Ureter (tissue), 1 donor: ENCODE data around the gene NKTR. TPM values are rescaled to one million over a fixed set of nuclear protein-coding genes. Genes with fewer than 3 reads are reported as not detected.

Experiments used
- DNase-seq: peaks from one replicate; pipeline ENCODE4 v3.0.0-alpha.2; 2020; ENCODE audit warnings: low spot score
- total RNA-seq: library from RNA; stranded (reverse); gene quantifications from one replicate; pipeline ENCODE4 v1.2.4, GENCODE V29; 2023
- donor health status: DM: yes; HTN: yes; CAD: no.

Gene NKTR
- total RNA-seq, 1 donor from 2014 or later, result 137 TPM

DNA sequence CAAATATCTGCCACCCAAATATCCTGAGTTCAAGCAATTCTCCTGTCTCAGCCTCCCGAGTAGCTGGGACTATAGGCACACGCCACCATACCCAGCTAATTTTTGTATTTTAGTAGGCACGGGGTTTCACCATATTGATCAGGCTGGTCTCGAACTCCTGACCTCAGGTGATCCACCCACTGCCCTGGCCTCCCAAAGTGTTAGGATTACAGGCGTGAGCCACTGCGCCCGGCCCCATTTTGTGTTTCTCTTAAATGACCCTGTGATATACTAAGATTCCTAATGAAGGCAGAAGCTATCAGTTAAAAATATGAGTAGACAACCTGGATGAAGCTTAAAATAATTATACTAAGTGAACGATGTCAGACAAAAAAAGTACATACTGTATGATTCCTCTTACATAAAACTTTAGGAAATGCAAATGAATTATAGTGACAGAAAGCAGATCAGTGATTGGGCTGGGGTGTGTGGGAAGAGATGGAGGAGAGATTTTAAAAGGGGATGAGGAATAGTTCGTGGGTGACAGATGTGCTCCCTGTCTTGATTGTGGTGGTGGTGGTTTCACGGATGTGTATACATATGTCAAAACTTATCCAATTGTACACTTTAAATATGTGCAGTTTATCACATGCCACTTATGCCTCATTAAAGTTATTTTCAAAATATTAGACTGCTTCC is 81.0 kb downstream of the NKTR start:
- DNase-seq, result no peak

DNA sequence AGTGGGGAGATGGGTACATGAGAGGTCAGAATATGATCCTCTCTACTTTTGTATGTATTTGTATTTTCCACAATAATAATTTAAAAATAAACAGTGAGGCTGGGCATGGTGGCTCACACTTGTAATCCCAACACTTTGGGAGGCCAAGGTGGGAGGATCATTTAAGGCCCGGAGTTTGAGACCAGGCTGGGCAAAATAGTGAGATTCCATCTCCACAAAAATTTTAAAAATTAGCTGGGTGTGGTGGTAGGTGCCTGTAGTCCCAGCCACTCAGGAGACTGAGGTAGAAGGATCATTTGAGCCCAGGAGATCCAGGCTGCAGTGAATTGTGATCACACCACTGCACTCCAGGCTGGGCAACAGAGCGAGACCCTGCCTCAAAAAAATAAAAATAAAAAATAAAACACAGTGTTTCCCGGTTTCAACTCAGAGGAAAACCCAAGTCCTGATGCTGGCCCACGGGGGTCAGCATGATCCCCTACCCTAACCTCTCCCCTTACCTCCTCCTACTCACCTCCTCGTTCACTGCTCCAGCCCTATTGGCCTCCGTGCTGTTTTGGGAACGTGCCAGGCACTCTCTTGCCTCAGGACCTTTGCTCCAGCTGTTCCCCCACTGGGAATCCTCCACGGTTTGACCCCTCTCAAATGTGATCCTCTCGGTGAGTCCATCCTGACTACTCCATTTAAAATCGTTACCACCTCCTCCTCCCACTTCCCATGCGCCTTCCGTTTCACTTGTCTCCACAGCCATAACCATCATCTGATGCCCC is 82.0 kb downstream of the NKTR start:
- no peak for DNase-seq

DNA sequence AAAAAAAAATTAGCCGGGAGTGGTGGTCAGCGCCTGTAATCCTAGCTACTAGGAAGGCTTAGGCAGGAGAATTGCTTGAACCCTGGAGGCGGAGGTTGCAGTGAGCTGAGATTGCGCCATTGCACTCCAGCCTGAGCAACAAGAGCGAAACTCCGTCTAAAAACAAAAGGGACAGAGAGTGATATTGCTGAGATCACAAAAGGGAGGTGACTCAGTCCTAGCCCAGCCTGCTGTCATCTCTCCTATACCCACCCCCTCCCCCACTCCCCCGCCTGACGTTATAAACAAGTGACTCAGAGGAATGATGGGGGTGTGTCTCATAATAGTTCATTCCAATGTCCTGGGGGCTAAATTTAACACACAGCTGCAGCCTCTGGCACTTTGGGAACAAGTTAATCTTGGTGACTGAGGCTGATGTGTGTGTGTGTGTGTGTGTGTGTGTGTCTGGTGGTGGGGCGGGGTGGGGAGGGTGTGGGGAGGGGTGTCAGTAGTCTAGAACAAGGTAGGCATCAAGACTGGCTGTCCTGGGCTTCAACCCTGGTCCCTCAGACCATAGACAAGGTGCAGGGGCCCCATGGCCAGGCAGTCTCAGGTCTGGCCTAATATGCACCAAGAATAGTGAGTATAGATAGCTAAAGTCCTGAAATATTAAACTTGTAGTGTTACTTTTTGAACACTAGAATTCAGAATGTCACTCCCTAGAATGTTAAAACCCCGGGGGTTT is 83.6 kb downstream of the NKTR start:
- peak; percentile 76 for DNase-seq

DNA sequence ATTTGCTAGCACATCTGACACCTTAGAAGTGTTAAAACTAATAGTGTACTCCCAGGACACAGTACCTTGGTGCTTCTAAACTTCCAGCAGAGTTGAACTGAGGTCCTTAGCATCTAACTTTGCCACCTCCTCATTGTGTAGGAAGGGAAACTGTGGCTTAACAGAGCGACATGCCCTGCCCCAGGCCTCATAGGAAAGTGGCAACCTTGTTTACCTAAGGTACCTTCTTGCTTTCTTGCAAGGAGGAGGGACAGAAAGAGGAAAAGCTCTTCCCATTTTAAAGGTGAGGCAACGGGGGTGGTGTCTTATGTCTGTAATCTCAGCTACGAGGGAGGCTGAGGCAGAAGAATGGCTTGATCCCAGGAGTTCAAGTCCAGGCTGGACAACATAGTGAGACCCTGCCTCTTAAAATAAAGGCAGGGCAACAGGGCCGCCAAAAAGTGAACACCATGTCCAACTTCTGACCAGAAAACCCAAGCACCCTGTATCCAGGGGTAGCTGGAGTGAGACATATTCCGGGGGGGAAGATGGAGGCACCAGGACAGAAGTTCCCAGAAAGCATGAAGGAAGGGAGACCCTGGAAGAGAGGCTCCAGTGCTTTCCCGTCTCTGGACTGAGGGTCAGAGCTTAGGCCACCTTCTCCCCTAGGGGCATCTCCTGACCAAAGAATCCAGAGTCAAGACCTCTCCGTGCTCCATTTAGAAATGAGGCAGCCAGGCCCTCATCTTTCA is 84.3 kb downstream of the NKTR start:
- no peak for DNase-seq

DNA sequence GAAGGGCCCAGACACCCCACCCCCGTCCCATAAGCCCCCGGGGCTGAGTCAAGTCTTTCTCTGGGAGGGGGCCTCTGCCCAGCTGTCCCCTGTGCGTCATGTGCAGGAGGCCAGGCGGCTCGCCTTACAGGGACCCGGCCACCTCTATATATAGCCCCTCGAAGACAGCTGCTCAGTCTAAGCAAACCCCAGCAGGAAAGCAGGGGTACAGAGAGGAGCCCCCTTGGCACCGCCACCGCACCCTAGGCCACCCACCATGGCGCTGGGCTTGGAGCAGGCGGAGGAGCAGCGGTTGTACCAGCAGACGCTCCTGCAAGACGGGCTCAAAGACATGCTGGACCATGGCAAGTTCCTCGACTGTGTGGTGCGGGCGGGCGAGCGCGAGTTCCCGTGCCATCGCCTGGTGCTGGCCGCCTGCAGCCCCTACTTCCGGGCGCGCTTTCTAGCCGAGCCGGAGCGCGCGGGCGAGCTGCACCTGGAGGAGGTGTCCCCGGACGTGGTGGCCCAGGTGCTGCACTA is 84.9 kb downstream of the NKTR start, which contains the start of gene KLHL40:
KLHL40 (plus strand) TSS at position 175 of the 519 bp plus-strand sequence; CDS start at position 257, 82 bp downstream.
- no peak for DNase-seq

DNA sequence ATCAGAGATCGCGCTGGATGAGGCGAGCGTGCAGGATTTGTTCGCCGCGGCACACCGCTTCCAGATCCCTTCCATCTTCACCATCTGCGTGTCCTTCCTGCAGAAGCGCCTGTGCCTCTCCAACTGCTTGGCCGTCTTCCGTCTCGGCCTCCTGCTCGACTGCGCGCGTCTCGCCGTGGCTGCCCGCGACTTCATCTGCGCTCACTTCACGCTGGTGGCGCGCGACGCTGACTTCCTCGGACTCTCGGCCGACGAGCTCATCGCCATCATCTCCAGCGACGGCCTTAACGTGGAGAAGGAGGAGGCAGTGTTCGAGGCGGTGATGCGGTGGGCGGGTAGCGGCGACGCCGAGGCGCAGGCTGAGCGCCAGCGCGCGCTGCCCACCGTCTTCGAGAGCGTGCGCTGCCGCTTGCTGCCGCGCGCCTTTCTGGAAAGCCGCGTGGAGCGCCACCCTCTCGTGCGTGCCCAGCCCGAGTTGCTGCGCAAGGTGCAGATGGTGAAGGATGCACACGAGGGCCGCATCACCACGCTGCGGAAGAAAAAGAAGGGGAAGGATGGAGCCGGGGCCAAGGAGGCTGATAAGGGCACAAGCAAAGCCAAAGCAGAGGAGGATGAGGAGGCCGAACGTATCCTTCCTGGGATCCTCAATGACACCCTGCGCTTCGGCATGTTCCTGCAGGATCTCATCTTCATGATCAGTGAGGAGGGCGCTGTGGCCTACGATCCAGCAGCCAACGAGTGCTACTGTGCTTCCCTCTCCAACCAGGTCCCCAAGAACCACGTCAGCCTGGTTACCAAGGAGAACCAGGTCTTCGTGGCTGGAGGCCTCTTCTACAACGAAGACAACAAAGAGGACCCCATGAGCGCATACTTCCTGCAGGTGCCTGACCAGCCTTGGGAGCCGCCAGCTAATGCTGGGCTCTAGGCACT is 85.7 kb downstream of the NKTR start:
- no peak for DNase-seq

DNA sequence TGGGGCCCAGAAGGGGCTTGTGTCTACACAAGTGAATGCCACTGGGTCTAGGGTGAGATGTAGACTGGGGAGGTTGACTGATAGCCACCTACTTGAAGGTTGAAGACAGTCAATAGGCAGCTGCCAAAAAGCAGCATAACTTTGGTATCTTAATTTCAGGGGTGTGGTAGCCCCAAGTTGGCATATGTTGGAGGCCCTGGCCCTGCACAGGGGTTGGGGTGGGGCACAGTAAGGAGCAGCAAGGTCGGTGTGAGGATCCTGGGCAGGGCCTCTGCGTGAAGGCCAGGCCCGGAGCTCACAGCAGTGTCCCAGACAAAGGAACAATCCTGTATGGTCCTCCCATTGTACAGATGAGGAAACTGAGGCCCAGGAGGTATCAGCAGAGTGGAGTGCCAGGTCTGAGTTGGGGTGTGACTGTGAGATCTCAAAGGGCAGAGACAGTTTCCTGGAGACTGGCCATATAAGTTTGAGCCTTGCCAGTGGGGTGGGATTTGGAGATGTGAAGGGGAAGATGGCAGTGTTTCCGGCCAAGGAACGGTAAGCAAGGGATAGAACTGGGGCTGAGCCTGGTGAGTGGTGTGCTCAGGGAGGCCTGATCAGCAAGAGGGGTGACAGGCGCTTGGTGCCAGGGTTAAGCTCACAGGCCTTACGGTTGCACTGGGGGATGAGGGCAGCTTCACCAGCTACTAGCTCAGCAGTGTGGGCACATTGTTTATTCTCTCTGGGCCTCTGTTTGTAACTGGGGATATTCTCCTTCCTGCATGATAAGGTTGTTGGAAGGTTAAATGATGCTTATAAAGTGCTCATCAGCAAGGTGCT is 86.6 kb downstream of the NKTR start:
- no peak for DNase-seq

DNA sequence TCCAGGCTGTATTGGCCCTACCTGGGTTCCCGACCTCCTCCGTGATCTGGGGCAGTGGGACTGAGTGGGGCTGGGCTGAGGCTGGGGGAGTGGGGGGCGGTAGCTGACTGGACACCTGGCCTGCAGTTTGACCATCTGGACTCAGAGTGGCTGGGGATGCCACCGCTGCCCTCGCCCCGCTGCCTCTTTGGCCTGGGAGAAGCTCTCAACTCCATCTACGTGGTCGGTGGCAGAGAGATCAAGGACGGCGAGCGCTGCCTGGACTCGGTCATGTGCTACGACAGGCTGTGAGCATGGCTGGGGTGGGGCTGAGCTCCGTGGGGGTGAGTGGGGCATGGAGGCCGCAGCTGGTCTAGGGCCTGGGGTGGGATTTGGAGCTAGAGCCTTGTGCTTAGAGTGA is 87.5 kb downstream of the NKTR start:
- no peak for DNase-seq

DNA sequence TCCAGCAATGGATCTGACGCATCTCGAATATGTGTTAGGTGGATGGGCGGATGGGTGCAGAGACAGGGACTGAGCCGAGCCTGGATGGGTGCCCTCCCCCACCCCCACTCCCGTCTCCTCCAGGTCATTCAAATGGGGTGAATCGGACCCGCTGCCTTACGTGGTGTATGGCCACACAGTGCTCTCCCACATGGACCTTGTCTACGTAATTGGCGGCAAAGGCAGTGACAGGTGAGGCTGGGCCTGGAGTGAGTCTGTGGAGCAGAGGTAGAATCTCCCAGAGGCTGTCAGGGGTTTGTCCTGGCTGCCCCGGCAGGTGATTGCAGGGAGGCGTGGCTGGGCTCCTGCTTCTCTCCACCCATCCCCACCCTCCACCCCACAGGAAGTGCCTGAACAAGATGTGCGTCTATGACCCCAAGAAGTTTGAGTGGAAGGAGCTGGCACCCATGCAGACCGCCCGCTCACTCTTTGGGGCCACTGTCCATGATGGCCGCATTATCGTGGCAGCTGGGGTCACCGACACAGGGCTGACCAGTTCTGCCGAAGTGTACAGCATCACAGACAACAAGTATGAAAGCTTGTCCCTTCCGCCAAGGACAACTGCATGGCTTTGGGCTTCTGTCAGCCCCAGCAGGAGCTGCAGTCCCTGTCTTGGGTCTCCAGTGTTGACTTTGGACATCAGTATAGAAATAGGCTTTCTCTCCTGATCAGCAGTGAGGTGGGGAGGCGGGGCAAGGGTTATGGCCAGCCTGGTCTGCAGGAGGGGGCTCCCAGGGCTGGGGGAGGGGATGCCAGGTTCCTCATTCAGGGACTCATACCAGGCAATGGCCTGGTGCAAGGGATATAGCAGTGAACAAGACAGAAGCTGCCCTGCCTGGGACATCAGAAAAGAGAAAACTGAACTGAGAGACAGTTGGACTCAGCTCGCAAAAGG is 88.3 kb downstream of the NKTR start:
- DNase-seq, result no peak

DNA sequence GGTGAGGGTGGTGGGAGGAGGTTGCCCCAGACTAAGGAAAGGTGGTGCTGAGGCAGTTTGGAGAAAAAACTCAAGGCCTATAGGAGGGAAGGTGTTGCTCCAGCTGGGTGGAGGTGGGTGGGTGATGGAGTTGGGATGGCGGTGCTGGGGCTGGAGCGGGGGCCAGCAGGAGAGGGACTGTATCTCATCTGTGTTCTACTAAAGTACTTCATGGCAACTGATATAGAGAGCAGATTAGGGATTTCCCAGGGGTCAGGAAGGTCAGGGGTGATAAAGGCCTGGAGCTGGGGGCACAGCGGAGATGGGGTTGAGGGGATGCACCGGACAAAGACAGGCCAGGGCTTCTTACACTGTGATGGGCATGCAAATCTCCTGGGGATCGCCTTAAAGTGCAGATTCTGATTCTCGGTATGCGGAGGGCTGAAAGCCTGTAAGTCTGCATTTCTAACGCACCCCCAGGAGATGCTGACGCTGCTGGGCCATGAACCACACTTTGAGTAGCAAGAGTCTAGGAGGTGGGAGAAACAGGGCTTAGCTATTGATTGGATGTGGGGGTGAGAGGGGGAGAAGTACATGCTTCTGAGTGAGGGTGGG is 89.0 kb downstream of the NKTR start:
- no peak for DNase-seq

DNA sequence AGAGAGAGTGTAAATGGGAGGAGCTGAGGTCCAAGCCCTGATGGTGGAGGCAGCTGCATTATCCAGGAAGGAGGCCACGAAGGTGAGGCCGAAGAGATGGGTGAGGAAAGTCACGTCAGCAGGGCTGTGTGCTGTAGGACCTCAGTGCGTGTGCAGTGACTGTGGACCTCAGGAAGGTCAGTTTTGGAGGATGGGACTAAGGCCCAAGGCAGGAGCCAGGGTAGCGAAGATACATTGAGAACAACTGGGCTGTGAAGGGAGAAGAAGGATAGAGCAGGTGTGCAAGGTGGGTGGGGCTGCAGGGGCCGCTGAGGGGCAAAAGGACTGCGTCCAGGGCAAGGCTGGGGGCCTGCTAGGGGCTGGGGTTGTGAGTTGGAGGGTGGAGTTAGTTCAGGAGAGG is 89.7 kb downstream of the NKTR start:
- no peak for DNase-seq

DNA sequence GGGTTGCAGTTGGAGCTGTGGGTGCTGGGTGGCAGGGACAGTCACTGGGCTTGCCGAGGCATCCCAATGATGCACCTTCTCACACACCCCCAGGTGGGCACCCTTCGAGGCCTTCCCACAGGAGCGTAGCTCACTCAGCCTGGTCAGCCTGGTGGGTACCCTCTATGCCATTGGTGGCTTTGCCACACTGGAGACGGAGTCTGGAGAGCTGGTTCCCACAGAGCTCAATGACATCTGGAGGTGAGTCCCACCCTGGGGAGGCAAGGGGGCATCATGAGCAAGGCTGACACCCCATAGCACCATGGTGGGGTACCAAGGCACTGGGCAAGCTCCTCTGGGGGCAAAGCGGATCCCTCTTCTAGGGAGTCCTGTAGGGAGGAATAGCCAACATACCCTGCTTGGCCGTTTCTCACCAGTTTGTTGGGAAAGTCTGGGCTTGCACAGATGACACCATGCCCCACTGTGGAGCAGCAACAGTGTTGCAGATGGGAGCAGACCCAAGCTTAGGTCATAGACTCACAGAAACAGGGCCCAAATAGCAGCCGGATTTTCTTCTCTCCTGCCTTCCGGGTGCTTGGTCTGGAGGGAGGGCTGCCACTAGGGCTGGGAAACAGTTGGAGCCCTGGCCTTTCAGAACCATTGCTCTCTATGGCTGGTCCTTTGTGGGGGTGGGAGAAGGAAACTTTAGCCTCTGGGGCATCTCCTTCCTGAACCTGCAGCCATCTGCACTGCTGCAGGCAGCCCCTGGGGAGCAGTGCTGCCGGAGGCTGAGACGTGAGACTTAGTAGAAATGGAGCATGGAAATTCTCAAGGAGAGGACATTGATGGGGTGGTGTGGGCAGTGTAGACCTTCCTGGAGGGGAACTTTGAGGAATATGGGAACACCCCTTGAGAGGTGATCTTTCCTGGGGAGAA is 90.5 kb downstream of the NKTR start:
- no peak for DNase-seq

DNA sequence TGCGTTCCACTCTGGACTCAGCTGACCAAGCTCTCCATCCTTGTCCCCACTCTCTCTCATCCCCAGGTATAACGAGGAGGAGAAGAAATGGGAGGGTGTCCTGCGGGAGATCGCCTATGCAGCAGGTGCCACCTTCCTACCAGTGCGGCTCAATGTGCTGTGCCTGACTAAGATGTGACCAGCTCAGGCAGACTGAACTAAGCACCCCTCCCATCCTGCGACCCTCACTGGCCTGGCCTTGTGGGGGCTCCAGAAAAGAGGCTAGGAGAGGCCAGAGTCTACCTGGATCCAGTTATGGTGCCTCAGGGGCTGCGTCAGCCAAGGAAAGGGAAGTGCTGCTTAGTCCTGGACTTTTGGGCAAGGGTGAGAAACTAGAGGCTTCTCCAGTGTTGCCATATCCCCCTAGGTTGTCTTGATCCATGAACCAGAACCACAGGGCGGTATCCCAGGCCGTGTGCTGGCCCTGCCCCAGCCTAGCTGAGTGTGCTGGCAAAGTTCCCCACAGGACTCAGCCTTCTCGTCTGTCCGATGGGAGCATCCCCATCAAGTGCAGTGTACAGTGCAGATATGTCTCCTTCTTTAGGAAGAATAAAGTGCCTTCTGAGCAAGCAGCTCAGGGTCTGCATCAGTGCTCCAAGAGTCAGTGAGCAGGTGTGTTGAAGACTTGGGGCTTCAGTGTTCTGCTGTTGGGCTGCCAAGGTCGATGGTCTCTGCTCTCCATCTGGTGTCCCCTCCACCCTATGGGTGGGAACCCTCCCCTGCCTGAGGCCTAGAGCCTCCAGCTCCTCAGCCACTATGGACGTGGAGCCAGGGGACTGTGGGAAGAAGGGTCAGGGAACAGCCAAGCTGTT is 91.6 kb downstream of the NKTR start:
- DNase-seq, result no peak

DNA sequence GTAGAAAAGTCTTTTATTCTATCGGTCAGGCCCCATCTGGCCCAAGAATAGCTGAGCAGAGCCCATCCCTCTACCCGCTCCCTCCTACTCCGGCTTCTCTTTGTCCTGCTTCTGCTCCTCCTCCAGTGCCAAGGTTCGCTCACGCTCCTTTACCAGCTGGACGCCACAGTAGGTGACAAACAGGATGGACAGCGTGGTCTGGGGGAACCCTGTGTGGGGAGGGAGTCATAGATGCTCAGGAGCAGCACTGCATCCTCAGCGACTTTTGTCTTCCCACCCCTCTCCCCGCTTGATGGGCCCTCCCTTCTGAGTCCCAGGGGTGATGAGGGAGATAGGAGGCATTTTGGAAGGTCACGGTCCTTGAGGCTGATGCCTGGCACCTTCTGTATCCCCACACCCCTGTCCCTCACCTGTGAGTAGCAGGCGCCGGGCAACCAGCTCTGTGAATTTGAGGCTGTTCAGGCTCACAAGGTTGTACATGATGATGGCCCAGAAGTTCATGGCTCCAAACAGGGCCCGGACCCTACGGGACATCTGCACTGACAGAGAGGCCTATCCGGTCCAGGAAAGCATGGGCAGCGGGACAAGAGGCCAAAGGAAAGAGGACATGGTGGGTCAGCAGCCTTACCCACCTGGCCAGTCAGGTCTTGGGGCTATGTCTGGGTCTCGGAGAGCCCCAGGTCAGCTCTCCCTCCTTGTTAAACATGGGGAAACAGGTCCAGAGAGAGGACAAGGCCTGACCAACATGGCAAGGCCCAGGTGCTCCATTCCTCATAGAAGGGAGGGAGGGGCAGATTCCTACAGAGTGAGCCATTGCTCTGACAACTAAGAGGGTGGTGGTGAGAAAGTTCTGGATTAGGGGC is 92.4 kb downstream of the NKTR start:
- DNase-seq, result no peak

DNA sequence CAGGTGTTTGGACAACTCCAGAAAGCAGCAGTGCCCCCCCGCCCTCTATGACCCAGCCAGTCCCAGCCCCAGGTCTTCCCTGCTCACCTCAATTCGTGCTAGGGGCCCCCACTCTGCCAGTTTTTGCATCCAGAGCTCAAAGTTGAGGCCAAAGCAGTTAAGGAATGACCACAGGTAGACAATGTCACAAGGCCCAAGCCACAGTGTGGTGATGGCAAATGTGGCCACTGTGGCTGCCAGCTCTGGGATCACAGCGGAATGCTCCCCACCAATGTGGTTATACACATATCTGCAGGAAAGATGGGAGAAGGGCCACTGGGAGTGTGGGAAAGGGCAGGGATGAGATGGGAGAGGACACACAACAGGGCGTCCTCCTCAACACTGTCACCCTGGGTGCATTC is 93.0 kb downstream of the NKTR start:
- no peak for DNase-seq
